GM21529 (cell line): ENCODE results near the gene MYOC.
"Not testable (repeated sequence)": the region's sequence is repeated elsewhere in the genome, so short reads cannot be mapped to it uniquely, and the experiment has no call there.

ENCODE experiments used
- ATAC-seq: cut with Tn5 transposase; IDR thresholded peaks from one replicate; pipeline ENCODE4 v1.9.1; 2021; ENCODE audit not compliant: unreplicated experiment

Gene MYOC

GRCh38 chr1:171654201-171654941, 1.9 kb upstream of the MYOC start:
- no peak for ATAC-seq

- no peak for ATAC-seq
Measured at GRCh38 chr1:171653796-171654195, 1.3 kb upstream of the MYOC start.

- ATAC-seq: no peak
Measured at GRCh38 chr1:171646249-171646560, 6.3 kb downstream of the MYOC start.

- no peak for ATAC-seq
Measured at GRCh38 chr1:171645553-171646248, 6.8 kb downstream of the MYOC start.

- peak; percentile 78 for ATAC-seq
Measured at GRCh38 chr1:171644805-171645483, 7.5 kb downstream of the MYOC start.

- ATAC-seq: no peak
Measured at GRCh38 chr1:171643156-171643555, 9.3 kb downstream of the MYOC start.

GRCh38 chr1:171642197-171642596, 10.3 kb downstream of the MYOC start:
- no peak for ATAC-seq

GRCh38 chr1:171641076-171641864, 11.2 kb downstream of the MYOC start:
- no peak for ATAC-seq

- ATAC-seq: no peak
Measured at GRCh38 chr1:171640225-171640624, 12.3 kb downstream of the MYOC start.

GRCh38 chr1:171637928-171638576, 14.4 kb downstream of the MYOC start:
- ATAC-seq: no peak

GRCh38 chr1:171636141-171636540, 16.3 kb downstream of the MYOC start:
- ATAC-seq: no peak

GRCh38 chr1:171635661-171636060, 16.8 kb downstream of the MYOC start:
- no peak for ATAC-seq

GRCh38 chr1:171628225-171628624, 24.3 kb downstream of the MYOC start:
- ATAC-seq: no peak

- ATAC-seq: no peak
Measured at GRCh38 chr1:171627020-171627419, 25.5 kb downstream of the MYOC start.

- no peak for ATAC-seq
Measured at GRCh38 chr1:171625225-171625624, 27.3 kb downstream of the MYOC start.

- no peak for ATAC-seq
Measured at GRCh38 chr1:171623651-171624331, 28.7 kb downstream of the MYOC start.

GRCh38 chr1:171622152-171622462, 30.4 kb downstream of the MYOC start, which contains the start of gene MYOCOS:
Gene MYOCOS (plus strand): TSS chr1:171622243. CDS start chr1:171623884, 1,641 bp downstream.
- ATAC-seq: no peak

- ATAC-seq: no peak
Measured at GRCh38 chr1:171616586-171616985, 35.9 kb downstream of the MYOC start.

GRCh38 chr1:171615122-171615906, 37.2 kb downstream of the MYOC start:
- ATAC-seq: not testable (repeated sequence)

- ATAC-seq: no peak
Measured at GRCh38 chr1:171613282-171613681, 39.2 kb downstream of the MYOC start.
